Neuronal stem cell (in vitro differentiated cells): ENCODE results near the gene GAPVD1.
"Not testable (repeated sequence)": the region's sequence is repeated elsewhere in the genome, so short reads cannot be mapped to it uniquely, and the experiment has no call there.

ENCODE experiments used
- DNase-seq: peaks from one replicate; pipeline ENCODE4 v3.0.0-alpha.2; 2013; ENCODE audit warnings: low spot score
- H2AFZ ChIP-seq: one replicate; pipeline ENCODE4 v1.6.1; 2013; ENCODE audit warnings: mild to moderate bottlenecking, low read length, inconsistent platforms
- H2AK5ac ChIP-seq: 2 replicates; pipeline ENCODE4 v1.6.1; 2013; ENCODE audit warnings: low read depth, mild to moderate bottlenecking, inconsistent platforms, low read length, moderate library complexity, mixed read lengths
- H2BK120ac ChIP-seq: 2 replicates; pipeline ENCODE4 v1.6.1; 2013; ENCODE audit warnings: low read depth, mild to moderate bottlenecking, inconsistent platforms, low read length, moderate library complexity, mixed read lengths
- H2BK12ac ChIP-seq: one replicate; pipeline ENCODE4 v1.6.1; 2013; ENCODE audit warnings: low read length, inconsistent platforms
- H2BK15ac ChIP-seq: 2 replicates; pipeline ENCODE4 v1.6.1; 2013; ENCODE audit warnings: mild to moderate bottlenecking, low read length, inconsistent platforms, mixed read lengths
- H2BK5ac ChIP-seq: one replicate; pipeline ENCODE4 v1.6.1; 2013; ENCODE audit warnings: inconsistent platforms, mild to moderate bottlenecking, low read length, moderate library complexity
- H3K14ac ChIP-seq: one replicate; pipeline ENCODE4 v1.6.1; 2013; ENCODE audit warnings: low read length, inconsistent platforms
- H3K18ac ChIP-seq: 2 replicates; pipeline ENCODE4 v1.6.1; 2013; ENCODE audit warnings: low read length, inconsistent platforms
- H3K23ac ChIP-seq: 2 replicates; pipeline ENCODE4 v1.6.1; 2013; ENCODE audit warnings: low read depth, mild to moderate bottlenecking, mixed read lengths, low read length, inconsistent platforms; ENCODE audit not compliant: poor library complexity
- H3K27ac ChIP-seq: replicated peaks from 3 replicates; pipeline ENCODE4 v1.5.1; 2013; ENCODE audit warnings: low read length, inconsistent platforms
- H3K27me3 ChIP-seq, 3 experiments: 2 replicates each; pipeline ENCODE4 v1.6.1; 2013; ENCODE audit warnings: low read length in 3 of 3, mild to moderate bottlenecking in 2 of 3, inconsistent platforms in 1 of 3, low read depth in 1 of 3, mixed read lengths in 1 of 3, moderate library complexity in 1 of 3; ENCODE audit not compliant: control insufficient read depth in 3 of 3, insufficient read depth in 3 of 3
- H3K36me3 ChIP-seq, 2 donors: replicated peaks in 1 of 2; 2 replicates each; pipeline ENCODE4 v1.6.1; 2013; ENCODE audit warnings: low read length in 2 of 2; ENCODE audit not compliant: control insufficient read depth in 2 of 2, insufficient read depth in 2 of 2
- H3K4ac ChIP-seq: 2 replicates; pipeline ENCODE4 v1.6.1; 2013; ENCODE audit warnings: inconsistent platforms, mild to moderate bottlenecking, low read length, moderate library complexity
- H3K4me1 ChIP-seq, 2 donors: 1 replicate in 1 of 2; 2 replicates in 1 of 2; pipeline ENCODE4 v1.6.1; 2013; ENCODE audit warnings: low read length in 2 of 2, low read depth in 1 of 2; ENCODE audit not compliant: control insufficient read depth in 2 of 2, insufficient read depth in 1 of 2
- H3K4me2 ChIP-seq: one replicate; pipeline ENCODE4 v1.6.1; 2013; ENCODE audit warnings: mild to moderate bottlenecking, low read length, inconsistent platforms; ENCODE audit not compliant: insufficient read depth, poor library complexity, severe bottlenecking
- H3K4me3 ChIP-seq, 2 donors: 2 replicates each; pipeline ENCODE4 v1.5.1; 2013; ENCODE audit warnings: low read length in 2 of 2, mild to moderate bottlenecking in 2 of 2, inconsistent platforms in 1 of 2, moderate library complexity in 1 of 2
- H3K79me1 ChIP-seq: one replicate; pipeline ENCODE4 v1.6.1; 2013; ENCODE audit warnings: low read depth, mild to moderate bottlenecking, inconsistent platforms, low read length, moderate library complexity
- H3K9ac ChIP-seq: one replicate; pipeline ENCODE4 v1.6.1; 2013; ENCODE audit warnings: mild to moderate bottlenecking, low read depth, low read length, inconsistent platforms; ENCODE audit not compliant: poor library complexity
- H3K9me3 ChIP-seq, 2 donors: replicated peaks in 1 of 2; 2 replicates each; pipeline versions ENCODE3 to v1.6.1; 2013; ENCODE audit warnings: low read length in 2 of 2, mild to moderate bottlenecking in 2 of 2, inconsistent platforms in 1 of 2, low read depth in 1 of 2, mixed read lengths in 1 of 2, moderate library complexity in 1 of 2; ENCODE audit not compliant: control insufficient read depth in 2 of 2, insufficient read depth in 1 of 2
- H4K8ac ChIP-seq: one replicate; pipeline ENCODE4 v1.6.1; 2013; ENCODE audit warnings: low read depth, mild to moderate bottlenecking, inconsistent platforms, low read length, moderate library complexity
- H4K91ac ChIP-seq: one replicate; pipeline ENCODE4 v1.6.1; 2013; ENCODE audit warnings: low read length, low read depth, mild to moderate bottlenecking, inconsistent platforms; ENCODE audit not compliant: poor library complexity
- WGBS, 2 donors: extraction: QIAGEN DNeasy Blood & Tissue Kit; methylation state at CpG; one replicate each; pipeline ENCODE4 v1.1.7; 2013; ENCODE audit warnings: missing lambda C conversion rate in 2 of 2, mixed read lengths in 1 of 2; ENCODE audit not compliant: insufficient read length in 2 of 2, insufficient replicate concordance in 1 of 2; ENCODE audit errors: extremely low coverage in 2 of 2; 5-methylcytosine and 5-hydroxymethylcytosine counted together

Gene GAPVD1

GRCh38 chr9:125235804-125236519 is 25.7 kb upstream of the GAPVD1 start:
- Histone ChIP-seq H4K91ac (no peak overlapping the region), H3K4me1 (peaks cover 3 to 6% of the 10 kb centered on the region in 2 donors), H3K79me1 (peaks cover 6% of the 10 kb centered on the region), H3K36me3 (peaks cover 26 to 76% of the 10 kb centered on the region in 2 donors), H2AK5ac (no peak overlapping the region), H3K23ac (no peak overlapping the region), H4K8ac (no peak overlapping the region), H3K4ac (no peak overlapping the region), H3K9me3 (peaks cover 0 to 1% of the 10 kb centered on the region in 2 donors), H3K4me3 (no peak overlapping the region), H3K18ac (no peak overlapping the region), H2BK12ac (no peak overlapping the region), H3K27ac (no peak overlapping the region), H2BK120ac (no peak overlapping the region), H3K14ac (no peak overlapping the region), H3K9ac (no peak overlapping the region), H2BK15ac (no peak overlapping the region), H3K4me2 (no peak overlapping the region), H3K27me3 (peaks cover 0 to 2% (median 0%) of the 10 kb centered on the region in 3 experiments), H2AFZ (no peak overlapping the region), H2BK5ac (no peak overlapping the region)
- no peak for DNase-seq
- 100% methylated on average over 1 of the region's 5 CpGs; no CpG with 5 or more reads in 1 of the 2 donors for WGBS, 2 donors

GRCh38 chr9:125236520-125237159 is 25.0 kb upstream of the GAPVD1 start:
- not testable (repeated sequence) for H2AFZ ChIP-seq, H3K18ac ChIP-seq, H3K9ac ChIP-seq, H3K4ac ChIP-seq, H3K27me3 ChIP-seq, DNase-seq, H4K8ac ChIP-seq, H4K91ac ChIP-seq, H3K4me2 ChIP-seq, H2BK12ac ChIP-seq, H3K9me3 ChIP-seq, H2BK120ac ChIP-seq, H2BK5ac ChIP-seq, H3K4me1 ChIP-seq, H3K14ac ChIP-seq, H3K23ac ChIP-seq, H2BK15ac ChIP-seq, H2AK5ac ChIP-seq, H3K4me3 ChIP-seq, H3K27ac ChIP-seq, H3K79me1 ChIP-seq
- WGBS, 2 donors = no CpG with 5 or more reads among the region's 5 CpGs
- peaks cover 26 to 75% of the 10 kb centered on the region in 2 donors for H3K36me3 ChIP-seq

GRCh38 chr9:125238127-125238914 is 23.3 kb upstream of the GAPVD1 start:
- Histone ChIP-seq H3K79me1 (peaks cover 7% of the 10 kb centered on the region), H2AK5ac (no peak overlapping the region), H3K9ac (no peak overlapping the region), H2BK120ac (no peak overlapping the region), H3K4me2 (no peak overlapping the region), H3K36me3 (peaks cover 24 to 69% of the 10 kb centered on the region in 2 donors), H2BK12ac (no peak overlapping the region), H4K8ac (no peak overlapping the region), H3K23ac (no peak overlapping the region), H2BK15ac (no peak overlapping the region), H3K27me3 (peaks cover 0 to 2% (median 0%) of the 10 kb centered on the region in 3 experiments), H2AFZ (no peak overlapping the region), H3K14ac (no peak overlapping the region), H3K18ac (no peak overlapping the region), H4K91ac (no peak overlapping the region), H3K4me1 (peaks cover 6 to 9% of the 10 kb centered on the region in 2 donors), H3K4ac (no peak overlapping the region), H3K9me3 (no peaks in the 10 kb centered on the region), H3K4me3 (no peak overlapping the region), H2BK5ac (no peak overlapping the region), H3K27ac (no peak overlapping the region)
- WGBS, 2 donors = no CpG with 5 or more reads among the region's 7 CpGs
- DNase-seq = no peak
